ENCODE measurements around the gene RPLP1.

DNA sequence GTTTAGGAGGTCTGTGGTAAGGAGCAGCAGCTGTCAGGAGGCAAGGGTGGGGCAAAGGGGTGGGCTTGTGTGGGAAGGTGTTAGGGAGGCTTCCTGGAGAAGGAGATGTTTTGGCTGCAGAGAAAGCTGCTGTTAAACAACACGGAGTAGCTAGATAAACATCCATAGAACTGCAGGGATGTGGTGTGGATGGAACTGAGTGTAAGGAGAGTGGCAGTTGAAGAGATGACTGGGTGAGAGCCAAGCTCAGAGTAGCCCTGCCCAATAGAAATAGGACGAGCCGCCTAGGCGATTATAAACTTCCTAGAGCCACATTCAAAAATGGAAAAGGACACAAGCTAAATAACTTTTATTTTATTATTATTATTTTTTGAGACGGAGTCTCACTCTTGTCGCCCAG is 19.9 kb downstream of the RPLP1 start:
- TF ChIP-seq, protein P1, sequence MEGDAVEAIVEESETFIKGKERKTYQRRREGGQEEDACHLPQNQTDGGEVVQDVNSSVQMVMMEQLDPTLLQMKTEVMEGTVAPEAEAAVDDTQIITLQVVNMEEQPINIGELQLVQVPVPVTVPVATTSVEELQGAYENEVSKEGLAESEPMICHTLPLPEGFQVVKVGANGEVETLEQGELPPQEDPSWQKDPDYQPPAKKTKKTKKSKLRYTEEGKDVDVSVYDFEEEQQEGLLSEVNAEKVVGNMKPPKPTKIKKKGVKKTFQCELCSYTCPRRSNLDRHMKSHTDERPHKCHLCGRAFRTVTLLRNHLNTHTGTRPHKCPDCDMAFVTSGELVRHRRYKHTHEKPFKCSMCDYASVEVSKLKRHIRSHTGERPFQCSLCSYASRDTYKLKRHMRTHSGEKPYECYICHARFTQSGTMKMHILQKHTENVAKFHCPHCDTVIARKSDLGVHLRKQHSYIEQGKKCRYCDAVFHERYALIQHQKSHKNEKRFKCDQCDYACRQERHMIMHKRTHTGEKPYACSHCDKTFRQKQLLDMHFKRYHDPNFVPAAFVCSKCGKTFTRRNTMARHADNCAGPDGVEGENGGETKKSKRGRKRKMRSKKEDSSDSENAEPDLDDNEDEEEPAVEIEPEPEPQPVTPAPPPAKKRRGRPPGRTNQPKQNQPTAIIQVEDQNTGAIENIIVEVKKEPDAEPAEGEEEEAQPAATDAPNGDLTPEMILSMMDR (IDR thresholded peaks at IDR 0.05; ENCODE audit: insufficient read depth, low read length), result no peak
- TF ChIP-seq POLR2AphosphoS5 (IDR thresholded peaks at IDR 0.05; ENCODE audit: low read depth) (no peak), SPI1 (IDR thresholded peaks at IDR 0.05; ENCODE audit: borderline replicate concordance, low read depth) (no peak), GABPA (IDR thresholded peaks at IDR 0.05; ENCODE audit: low read depth) (no peak)
- TF ChIP-seq, protein P2, sequence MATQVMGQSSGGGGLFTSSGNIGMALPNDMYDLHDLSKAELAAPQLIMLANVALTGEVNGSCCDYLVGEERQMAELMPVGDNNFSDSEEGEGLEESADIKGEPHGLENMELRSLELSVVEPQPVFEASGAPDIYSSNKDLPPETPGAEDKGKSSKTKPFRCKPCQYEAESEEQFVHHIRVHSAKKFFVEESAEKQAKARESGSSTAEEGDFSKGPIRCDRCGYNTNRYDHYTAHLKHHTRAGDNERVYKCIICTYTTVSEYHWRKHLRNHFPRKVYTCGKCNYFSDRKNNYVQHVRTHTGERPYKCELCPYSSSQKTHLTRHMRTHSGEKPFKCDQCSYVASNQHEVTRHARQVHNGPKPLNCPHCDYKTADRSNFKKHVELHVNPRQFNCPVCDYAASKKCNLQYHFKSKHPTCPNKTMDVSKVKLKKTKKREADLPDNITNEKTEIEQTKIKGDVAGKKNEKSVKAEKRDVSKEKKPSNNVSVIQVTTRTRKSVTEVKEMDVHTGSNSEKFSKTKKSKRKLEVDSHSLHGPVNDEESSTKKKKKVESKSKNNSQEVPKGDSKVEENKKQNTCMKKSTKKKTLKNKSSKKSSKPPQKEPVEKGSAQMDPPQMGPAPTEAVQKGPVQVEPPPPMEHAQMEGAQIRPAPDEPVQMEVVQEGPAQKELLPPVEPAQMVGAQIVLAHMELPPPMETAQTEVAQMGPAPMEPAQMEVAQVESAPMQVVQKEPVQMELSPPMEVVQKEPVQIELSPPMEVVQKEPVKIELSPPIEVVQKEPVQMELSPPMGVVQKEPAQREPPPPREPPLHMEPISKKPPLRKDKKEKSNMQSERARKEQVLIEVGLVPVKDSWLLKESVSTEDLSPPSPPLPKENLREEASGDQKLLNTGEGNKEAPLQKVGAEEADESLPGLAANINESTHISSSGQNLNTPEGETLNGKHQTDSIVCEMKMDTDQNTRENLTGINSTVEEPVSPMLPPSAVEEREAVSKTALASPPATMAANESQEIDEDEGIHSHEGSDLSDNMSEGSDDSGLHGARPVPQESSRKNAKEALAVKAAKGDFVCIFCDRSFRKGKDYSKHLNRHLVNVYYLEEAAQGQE (IDR thresholded peaks at IDR 0.05; ENCODE audit: insufficient replicate concordance, low read depth), result no peak
